Natural killer cell (primary cell): Measurements from ENCODE around the gene LZTS2. TPM values are rescaled to one million over a fixed set of nuclear protein-coding genes. Genes with fewer than 3 reads are reported as not detected.

Source experiments
- ATAC-seq, 3 donors: fragments of 150-1000 bp in 2 of 3; fragments of 200-7000 bp in 1 of 3; cut with Tn5 transposase; 1 replicate in 1 of 3; 2 replicates in 2 of 3; pipeline ENCODE4 v1.10.0; 2021; ENCODE audit warnings: mild to moderate bottlenecking in 2 of 3, moderate library complexity in 2 of 3
- DNase-seq, 2 donors: peaks; one replicate each; pipeline versions ENCODE4 v3.0.0 to v3.0.0-alpha.2; 2013 to 2021; ENCODE audit warnings: mixed read lengths in 1 of 2
- H3K27ac ChIP-seq: one replicate; pipeline ENCODE4 v1.5.1; 2013; ENCODE audit warnings: mild to moderate bottlenecking, low read length
- H3K27me3 ChIP-seq: one replicate; pipeline ENCODE4 v1.6.1; 2013; ENCODE audit warnings: low read length; ENCODE audit not compliant: control insufficient read depth, insufficient read depth
- H3K36me3 ChIP-seq: one replicate; pipeline ENCODE4 v1.6.1; 2013; ENCODE audit warnings: low read length; ENCODE audit not compliant: control insufficient read depth, insufficient read depth
- H3K4me1 ChIP-seq: one replicate; pipeline ENCODE4 v1.6.1; 2013; ENCODE audit warnings: low read length; ENCODE audit not compliant: control insufficient read depth, insufficient read depth
- H3K4me3 ChIP-seq: one replicate; pipeline ENCODE4 v1.5.1; 2013; ENCODE audit warnings: low read length
- H3K9me3 ChIP-seq: one replicate; pipeline ENCODE4 v1.6.1; 2013; ENCODE audit warnings: low read length; ENCODE audit not compliant: control insufficient read depth, insufficient read depth
- H3K27ac Mint-ChIP-seq, 2 donors: one replicate each; pipeline ENCODE4 v1.8.0; 2022; ENCODE audit warnings: mild to moderate bottlenecking in 2 of 2, mixed read lengths in 2 of 2, moderate library complexity in 1 of 2
- H3K27me3 Mint-ChIP-seq, 2 donors: one replicate each; pipeline ENCODE4 v1.8.0; 2022; ENCODE audit warnings: low read depth in 2 of 2, mixed read lengths in 2 of 2
- H3K36me3 Mint-ChIP-seq: one replicate; pipeline ENCODE4 v1.8.0; 2022; ENCODE audit warnings: mixed read lengths
- H3K4me1 Mint-ChIP-seq, 2 donors: one replicate each; pipeline ENCODE4 v1.8.0; 2022; ENCODE audit warnings: mixed read lengths in 2 of 2
- H3K4me3 Mint-ChIP-seq: one replicate; pipeline ENCODE4 v1.8.0; 2022; ENCODE audit warnings: mild to moderate bottlenecking, moderate library complexity, mixed read lengths
- H3K9me3 Mint-ChIP-seq, 2 donors: one replicate each; pipeline ENCODE4 v1.8.0; 2022; ENCODE audit warnings: mixed read lengths in 2 of 2
- CTCF ChIP-seq: fragments of 200-600 bp; IDR thresholded peaks from one replicate; pipeline ENCODE4 v1.8.0; 2022; ENCODE audit warnings: antibody characterized with exemption
- WGBS: methylation state at CpG from one replicate; pipeline ENCODE4 v1.1.7; 2013; ENCODE audit warnings: missing lambda C conversion rate; ENCODE audit not compliant: insufficient coverage; 5-methylcytosine and 5-hydroxymethylcytosine counted together
- intact Hi-C: fragments of 100-400 bp; cut with micrococcal nuclease; formaldehyde crosslinking; loops from one replicate; pipeline ENCODE4 v1.14.2; 2022
- total RNA-seq, 4 donors: library from RNA; stranded (reverse); fragments of 120-200 nt in 1 of 4; gene quantifications; one replicate each; pipeline versions ENCODE4 v1.2.3 to v1.2.4, GENCODE V29; 2013 to 2022

Gene LZTS2
- total RNA-seq, 3 donors from 2014 or later (not counting 1 experiment from before 2014, with no cell fraction given) = 8.0 to 16.1 (median 11.7) TPM

- peaks cover 8 to 12% of the 10 kb centered on the region in 2 donors for H3K4me1 Mint-ChIP-seq
- no peak overlapping the region for H3K27ac Mint-ChIP-seq
- no peak overlapping the region for H3K4me3 Mint-ChIP-seq
- ATAC-seq (no peak), DNase-seq (no peak)
- Histone ChIP-seq H3K4me3 (no peak overlapping the region), H3K27ac (no peak overlapping the region), H3K9me3 (no peaks in the 10 kb centered on the region), H3K36me3 (no peaks in the 10 kb centered on the region), H3K27me3 (peaks cover 24% of the 10 kb centered on the region), H3K4me1 (peaks cover 9% of the 10 kb centered on the region)
- H3K27me3 Mint-ChIP-seq = peaks cover 20 to 26% of the 10 kb centered on the region in 2 donors
- intact Hi-C loops = no loop called here
- no peaks in the 10 kb centered on the region for H3K9me3 Mint-ChIP-seq
- H3K36me3 Mint-ChIP-seq = no peaks in the 10 kb centered on the region
- no peak for TF ChIP-seq CTCF
These were observed 53.9 kb downstream of the LZTS2 start for GRCh38 chr10:101053516-101053915.

GRCh38 chr10:101054351-101054750 is 54.7 kb downstream of the LZTS2 start:
- Mint-ChIP-seq H3K9me3 (no peaks in the 10 kb centered on the region), H3K27me3 (peaks cover 13 to 18% of the 10 kb centered on the region in 2 donors), H3K4me3 (no peak overlapping the region), H3K4me1 (peaks cover 7 to 8% of the 10 kb centered on the region in 2 donors), H3K27ac (no peak overlapping the region), H3K36me3 (no peaks in the 10 kb centered on the region)
- Histone ChIP-seq H3K9me3 (no peaks in the 10 kb centered on the region), H3K27ac (no peak overlapping the region), H3K4me1 (peaks cover 9% of the 10 kb centered on the region), H3K27me3 (peaks cover 16% of the 10 kb centered on the region), H3K4me3 (no peak overlapping the region), H3K36me3 (no peaks in the 10 kb centered on the region)
- DNase-seq (no peak), ATAC-seq (no peak)
- no peak for TF ChIP-seq CTCF
- intact Hi-C loops = no loop called here
- 56% methylated on average over 1 of the region's 1 CpG for WGBS

- H3K4me1 ChIP-seq = peaks cover 9% of the 10 kb centered on the region
- DNase-seq (no peak), ATAC-seq (no peak)
- H3K9me3 Mint-ChIP-seq = no peaks in the 10 kb centered on the region
- no peak overlapping the region for H3K27ac ChIP-seq
- WGBS = 83% methylated on average over 5 of the region's 5 CpGs
- intact Hi-C loops = no loop called here
- H3K36me3 ChIP-seq = no peaks in the 10 kb centered on the region
- H3K27me3 ChIP-seq = peaks cover 10% of the 10 kb centered on the region
- no peak overlapping the region for H3K4me3 Mint-ChIP-seq
- no peak overlapping the region for H3K27ac Mint-ChIP-seq
- H3K36me3 Mint-ChIP-seq = no peaks in the 10 kb centered on the region
- H3K27me3 Mint-ChIP-seq = peaks cover 8 to 12% of the 10 kb centered on the region in 2 donors
- TF ChIP-seq CTCF = no peak
- H3K4me3 ChIP-seq = no peak overlapping the region
- no peaks in the 10 kb centered on the region for H3K9me3 ChIP-seq
- H3K4me1 Mint-ChIP-seq = peaks cover 11 to 12% of the 10 kb centered on the region in 2 donors
These were observed 55.3 kb downstream of the LZTS2 start for GRCh38 chr10:101054876-101055275.

- intact Hi-C loops = no loop called here
- peaks cover 9% of the 10 kb centered on the region for H3K4me1 ChIP-seq
- peaks cover 7 to 9% of the 10 kb centered on the region in 2 donors for H3K27me3 Mint-ChIP-seq
- H3K4me3 ChIP-seq = no peak overlapping the region
- 90% methylated on average over 2 of the region's 4 CpGs for WGBS
- peaks cover 16 to 17% of the 10 kb centered on the region in 2 donors for H3K4me1 Mint-ChIP-seq
- DNase-seq (no peak), ATAC-seq (no peak)
- peaks cover 6% of the 10 kb centered on the region for H3K27me3 ChIP-seq
- H3K27ac Mint-ChIP-seq = no peak overlapping the region
- no peaks in the 10 kb centered on the region for H3K9me3 ChIP-seq
- no peaks in the 10 kb centered on the region for H3K36me3 ChIP-seq
- H3K4me3 Mint-ChIP-seq = no peak overlapping the region
- H3K9me3 Mint-ChIP-seq = no peaks in the 10 kb centered on the region
- no peak overlapping the region for H3K27ac ChIP-seq
- H3K36me3 Mint-ChIP-seq = no peaks in the 10 kb centered on the region
- no peak for TF ChIP-seq CTCF
These were observed 55.8 kb downstream of the LZTS2 start for GRCh38 chr10:101055411-101055810.
